GM12801 (cell line): Measurements from ENCODE around the gene TRIM72.

Experiments
- TF ChIP-seq, protein P1 (sequence below): IDR thresholded peaks from one replicate; pipeline ENCODE4 v1.5.1; 2011; ENCODE audit warnings: control low read depth; ENCODE audit not compliant: insufficient read length; ENCODE audit errors: extremely low read depth

Gene TRIM72

GRCh38 chr16:31246296-31246695 is 32.4 kb downstream of the TRIM72 start:
- TF ChIP-seq, protein P1, sequence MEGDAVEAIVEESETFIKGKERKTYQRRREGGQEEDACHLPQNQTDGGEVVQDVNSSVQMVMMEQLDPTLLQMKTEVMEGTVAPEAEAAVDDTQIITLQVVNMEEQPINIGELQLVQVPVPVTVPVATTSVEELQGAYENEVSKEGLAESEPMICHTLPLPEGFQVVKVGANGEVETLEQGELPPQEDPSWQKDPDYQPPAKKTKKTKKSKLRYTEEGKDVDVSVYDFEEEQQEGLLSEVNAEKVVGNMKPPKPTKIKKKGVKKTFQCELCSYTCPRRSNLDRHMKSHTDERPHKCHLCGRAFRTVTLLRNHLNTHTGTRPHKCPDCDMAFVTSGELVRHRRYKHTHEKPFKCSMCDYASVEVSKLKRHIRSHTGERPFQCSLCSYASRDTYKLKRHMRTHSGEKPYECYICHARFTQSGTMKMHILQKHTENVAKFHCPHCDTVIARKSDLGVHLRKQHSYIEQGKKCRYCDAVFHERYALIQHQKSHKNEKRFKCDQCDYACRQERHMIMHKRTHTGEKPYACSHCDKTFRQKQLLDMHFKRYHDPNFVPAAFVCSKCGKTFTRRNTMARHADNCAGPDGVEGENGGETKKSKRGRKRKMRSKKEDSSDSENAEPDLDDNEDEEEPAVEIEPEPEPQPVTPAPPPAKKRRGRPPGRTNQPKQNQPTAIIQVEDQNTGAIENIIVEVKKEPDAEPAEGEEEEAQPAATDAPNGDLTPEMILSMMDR = no peak

GRCh38 chr16:31248344-31248743 is 34.4 kb downstream of the TRIM72 start:
- TF ChIP-seq, protein P1 = no peak

- TF ChIP-seq, protein P1 = no peak
Observed at GRCh38 chr16:31250782-31251384, 37.0 kb downstream of the TRIM72 start.

GRCh38 chr16:31251435-31251834 is 37.5 kb downstream of the TRIM72 start:
- TF ChIP-seq, protein P1 = no peak

DNA sequence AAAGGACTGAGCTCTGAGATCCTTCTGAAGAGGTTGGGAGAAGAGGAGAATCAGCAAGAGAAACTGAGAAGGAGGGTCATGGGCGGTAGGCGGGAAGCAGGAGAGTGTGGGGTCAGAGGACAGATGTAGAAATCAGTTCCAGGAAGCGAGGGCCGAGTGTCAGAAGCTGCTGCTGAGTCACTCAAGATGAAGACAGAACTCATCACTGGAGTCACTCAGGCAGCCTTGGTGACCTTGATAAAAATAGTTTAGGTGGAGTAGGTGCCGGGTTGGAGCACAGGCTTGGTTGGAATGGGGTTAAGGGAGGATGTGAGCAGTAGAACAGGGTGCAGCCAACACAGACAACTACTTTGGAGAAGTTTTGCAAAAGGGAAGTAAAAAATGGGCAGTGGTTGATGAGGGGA is 39.7 kb downstream of the TRIM72 start:
- TF ChIP-seq, protein P1 = no peak

GRCh38 chr16:31256466-31256865 is 42.5 kb downstream of the TRIM72 start:
- TF ChIP-seq, protein P1 = no peak

DNA sequence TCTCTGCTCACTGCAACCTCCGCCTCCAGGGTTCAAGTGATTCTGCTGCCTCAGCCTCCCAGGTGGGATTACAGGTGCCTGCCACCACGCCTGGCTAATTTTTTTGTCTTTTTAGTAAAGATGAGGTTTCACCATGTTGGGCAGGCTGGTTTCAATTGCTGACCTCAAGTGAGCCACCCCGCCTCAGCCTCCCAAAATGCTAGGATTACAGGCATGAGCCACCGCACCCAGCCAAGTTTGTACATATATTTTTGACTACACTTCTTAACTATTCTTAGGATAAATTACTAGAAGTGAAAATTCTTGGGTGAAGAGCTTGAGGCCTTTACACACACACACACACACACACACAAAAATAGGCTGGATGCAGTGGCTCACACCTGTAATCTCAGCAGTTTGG is 44.4 kb downstream of the TRIM72 start:
- TF ChIP-seq, protein P1 = no peak
